NCI-H187 (cell line): ENCODE data around the gene ABCF2.

Experiments
- DNase-seq, 2 experiments: peaks; one replicate each; lab custom pipeline; 2025; lab: John Stamatoyannopoulos, UW

Gene ABCF2

DNA sequence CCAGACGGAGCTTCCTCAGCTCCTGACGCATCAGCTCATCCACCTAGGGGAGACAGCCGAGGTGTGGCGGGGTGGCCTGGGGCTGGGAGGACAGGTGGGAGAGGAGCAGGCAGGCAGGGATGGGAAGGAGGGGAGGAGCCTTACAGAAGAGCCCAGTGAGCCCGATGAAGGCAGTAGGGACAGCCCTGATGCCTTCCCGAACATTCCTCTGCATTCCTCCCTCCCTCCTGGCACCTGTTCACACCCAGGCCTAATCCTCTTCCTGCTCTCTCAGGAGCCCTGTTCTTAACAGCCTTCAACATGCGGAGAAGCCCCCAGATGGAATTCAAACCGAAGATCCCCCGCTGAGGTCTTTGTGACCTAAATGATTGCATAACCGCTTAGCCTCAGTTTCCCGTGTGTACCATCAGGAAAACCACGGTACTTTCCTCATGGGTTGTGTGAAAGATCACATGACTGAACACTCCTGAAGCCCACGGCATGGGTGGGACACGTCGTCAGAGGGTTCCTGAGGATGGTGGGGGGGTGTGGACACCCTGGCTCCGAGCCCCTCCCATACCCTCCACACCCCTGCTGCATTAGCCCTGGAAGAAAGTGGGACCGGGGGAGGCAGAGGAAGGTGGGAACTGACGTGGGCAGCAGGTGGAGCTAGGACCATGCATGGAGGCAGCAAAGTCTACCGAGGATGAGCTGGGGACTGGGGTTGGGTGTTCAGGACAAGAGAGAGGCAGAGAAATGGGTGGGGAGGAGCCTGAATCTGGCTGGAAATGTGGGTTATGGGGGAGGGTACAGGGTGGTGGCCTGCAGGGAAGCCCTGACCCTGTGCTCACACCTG, 31.2 kb downstream of the ABCF2 start:
- no peak for DNase-seq

DNA sequence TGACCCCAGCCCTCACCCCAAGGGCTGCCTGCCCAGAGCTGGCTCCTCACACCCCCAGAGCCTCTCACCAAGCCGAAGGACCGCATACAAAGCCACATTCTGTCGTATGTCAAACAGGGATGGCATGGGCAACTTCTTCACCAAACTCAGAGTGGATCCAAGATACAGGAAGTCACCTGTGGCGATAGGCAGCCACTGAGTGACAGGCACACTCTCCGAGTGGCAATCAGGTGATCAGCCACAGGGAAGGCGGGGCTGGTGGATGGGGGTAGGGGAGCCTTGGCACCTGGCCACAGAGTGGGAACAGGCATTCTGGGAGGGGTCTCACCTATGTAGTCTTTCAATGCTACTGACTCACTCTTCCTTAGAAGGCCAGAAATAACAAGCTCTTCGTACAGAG, 32.8 kb downstream of the ABCF2 start:
- DNase-seq: no peak

DNA sequence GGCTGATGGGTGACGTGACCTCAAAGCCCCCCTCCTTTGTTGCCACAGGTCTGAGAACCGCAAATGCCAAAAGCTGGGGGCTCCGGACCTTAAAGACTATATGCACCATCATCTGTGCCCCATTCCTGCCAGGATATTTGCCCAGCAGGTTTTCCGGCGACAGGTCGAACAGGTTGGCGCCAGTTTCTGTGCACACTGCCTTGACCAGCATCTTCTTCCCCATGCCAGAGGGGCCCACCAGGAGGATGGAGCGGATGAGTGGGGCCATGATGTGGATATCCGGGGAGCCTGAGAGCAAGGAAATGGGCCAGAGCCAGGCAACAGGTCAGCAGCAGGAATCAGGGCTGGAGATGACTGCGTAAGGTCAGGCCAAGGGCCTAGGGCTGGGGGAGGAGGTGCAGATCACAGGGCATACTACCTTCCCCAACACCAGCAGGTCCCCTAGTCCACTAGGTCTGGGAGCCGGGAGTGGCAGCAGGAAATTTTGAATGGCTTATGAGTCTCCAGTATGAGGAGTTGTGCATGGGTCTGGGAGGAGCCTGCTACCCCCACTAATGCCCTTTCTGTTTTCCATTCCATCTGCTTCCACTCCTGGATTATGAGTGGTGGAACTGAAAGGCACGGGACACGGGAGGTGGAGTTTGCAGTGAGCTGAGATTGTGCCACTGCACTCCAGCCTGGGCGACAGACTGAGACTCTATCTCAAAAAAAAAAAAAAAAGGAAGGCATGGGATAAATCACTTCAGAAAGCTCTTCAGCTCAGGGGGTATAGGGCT, 33.6 kb downstream of the ABCF2 start:
- no peak for DNase-seq

DNA sequence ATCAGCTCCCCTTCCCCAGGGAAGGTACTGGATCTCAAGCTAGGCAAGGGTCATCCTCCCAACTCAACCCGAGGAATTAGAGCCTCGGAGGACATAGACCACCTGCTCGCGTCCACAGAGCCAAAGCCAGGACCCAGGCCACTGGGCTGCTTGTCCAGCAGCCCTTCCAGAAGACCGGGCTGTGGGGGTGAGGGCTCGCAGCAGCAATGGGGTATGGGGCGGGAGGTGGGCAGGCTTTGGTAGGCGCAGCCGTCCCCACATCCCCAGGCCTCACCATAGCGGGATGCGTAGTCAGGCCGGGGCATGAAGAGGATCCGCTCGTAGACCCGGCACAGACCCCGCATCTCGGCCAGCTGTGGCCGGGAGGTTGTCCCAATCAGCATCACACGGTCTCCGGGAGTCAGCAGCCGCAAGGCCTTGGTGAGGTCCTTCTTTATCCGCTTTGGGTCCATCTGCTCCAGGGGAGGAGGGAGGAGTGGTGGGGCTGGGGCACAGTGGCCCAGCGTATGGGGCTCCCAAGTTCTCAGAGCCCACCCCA, 34.9 kb downstream of the ABCF2 start:
- no peak for DNase-seq

DNA sequence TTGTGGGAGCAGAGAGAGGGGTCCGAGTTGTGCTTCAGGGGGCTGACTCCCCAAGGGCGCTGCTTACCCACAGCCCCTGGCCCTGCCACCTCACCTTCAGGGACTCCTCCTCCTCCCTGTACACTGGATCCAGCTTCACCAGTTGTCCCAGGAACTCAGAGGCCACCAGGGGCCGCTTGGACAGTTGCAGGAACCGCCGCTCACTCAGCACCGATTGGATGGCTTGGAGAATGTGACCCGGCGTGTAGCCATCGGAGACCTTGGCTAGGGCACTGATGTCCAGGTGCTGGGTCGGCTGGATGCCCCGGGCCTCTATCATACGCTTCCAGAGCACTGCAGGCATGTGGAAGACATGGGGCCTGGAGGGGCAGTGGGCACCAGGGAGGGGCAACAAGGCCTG, 35.5 kb downstream of the ABCF2 start:
- no peak for DNase-seq

DNA sequence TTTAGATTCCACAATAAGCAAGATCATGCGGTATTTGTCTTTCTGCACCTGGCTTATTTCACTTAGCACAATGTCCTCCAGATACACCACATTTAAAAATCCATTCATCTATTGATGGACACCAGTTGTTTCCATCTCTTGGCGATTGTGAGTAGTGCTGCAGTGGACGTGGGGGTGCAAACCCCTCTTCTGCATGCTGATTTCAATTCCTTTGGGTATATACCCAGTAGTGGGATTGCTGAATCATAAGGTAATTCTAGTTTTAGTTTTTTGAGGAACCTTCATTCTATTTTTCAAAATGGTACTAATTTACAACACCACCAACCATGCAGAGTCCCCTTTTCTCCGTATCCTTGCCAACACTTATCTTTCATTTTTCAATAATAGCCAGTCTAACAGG, 38.0 kb downstream of the ABCF2 start:
- DNase-seq: no peak

DNA sequence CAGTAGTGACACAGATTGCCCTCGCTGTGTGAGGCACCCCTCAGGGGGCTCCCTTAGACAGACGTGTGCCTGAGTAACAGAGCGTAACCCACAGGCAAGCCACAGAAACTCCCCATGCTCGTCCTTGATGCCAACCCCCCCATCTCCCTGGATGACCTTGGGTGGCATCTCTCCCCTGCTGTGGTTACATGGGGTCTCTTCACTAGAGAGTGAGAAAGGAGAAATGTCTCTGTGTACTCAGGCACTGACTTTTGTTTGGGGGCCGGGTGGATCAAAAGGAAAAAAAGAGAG, 38.8 kb downstream of the ABCF2 start:
- no peak for DNase-seq

DNA sequence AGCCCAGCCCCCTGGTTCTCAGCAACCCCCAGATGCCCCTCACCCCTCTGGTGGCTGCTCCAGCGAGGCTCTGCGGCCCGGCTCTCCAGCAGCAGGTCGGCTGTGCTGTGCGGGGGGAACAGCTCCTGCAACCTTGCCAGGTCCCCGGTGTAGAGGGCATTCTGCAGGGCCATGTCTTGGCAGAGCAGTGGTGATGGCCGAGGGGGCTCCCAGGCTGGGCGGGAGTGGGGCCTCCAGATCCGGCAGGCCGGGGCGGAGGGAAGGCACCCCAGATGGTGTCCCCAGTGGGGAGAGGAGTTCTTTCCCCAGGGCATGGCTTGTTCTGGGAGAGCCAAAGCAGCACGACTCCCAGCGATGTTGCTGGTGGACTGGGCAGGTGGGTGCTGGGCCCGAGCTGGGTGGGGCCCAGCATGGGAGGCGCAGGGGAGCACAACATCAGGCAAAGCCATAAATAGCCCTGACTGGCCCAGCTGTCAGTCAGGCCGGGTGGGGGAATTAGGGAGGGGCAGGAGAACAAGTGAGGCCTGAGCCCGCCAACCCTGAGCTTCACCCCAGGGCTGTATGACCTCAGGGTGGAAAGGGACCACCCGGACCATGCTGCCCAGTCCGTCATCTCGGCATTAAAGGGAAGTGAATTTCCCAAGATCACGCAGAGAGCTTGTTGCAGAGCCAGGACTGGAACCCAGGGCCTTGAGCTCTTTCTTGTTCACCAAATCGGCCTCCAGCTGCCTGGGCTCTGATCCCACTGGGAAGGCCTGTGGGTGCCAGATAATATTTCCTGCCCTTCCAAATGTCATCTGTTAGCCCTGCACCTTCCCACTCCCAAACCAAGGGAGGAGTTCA, 39.4 kb downstream of the ABCF2 start:
- no peak for DNase-seq

DNA sequence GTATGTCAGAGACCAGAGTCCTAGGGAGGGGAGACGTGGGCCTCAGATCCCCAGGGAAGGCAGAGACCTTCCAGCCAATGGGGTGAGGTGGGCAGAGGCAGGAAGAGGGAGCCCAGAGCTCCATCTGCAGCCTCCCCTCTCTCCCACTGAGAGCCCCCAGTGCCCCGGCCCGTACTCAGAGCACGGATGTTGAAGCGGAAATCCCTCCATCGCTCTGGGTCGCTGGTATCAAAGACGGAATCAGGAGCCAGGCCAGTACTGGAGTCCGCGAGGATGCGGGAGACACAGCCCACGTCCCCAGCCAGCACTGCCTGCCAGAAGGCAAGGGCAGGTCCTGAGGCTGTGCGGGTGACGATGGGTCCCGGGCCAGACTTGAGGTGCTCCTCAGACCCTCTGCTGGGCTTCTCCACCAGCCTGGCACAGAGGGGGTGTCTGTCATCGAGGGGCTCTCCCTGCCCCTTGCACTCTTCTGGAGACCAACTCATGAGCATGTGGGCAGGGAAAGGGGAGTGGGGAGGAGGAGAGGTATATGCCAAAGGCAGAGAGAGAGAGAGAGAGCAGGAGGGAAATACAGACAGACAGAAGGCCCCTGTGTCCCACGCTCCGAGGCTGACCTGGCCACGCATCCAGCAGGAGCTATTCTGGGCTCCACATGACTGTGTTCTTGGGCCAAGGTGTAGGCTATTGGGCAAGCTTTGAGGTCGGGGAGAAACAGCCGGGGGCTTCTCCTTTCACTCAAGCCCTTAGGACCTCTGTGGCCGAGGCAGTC, 40.2 kb downstream of the ABCF2 start, which contains the start of gene ASB10:
ASB10 (minus strand) TSS at position 611 of the 769 bp plus-strand sequence; CDS start at position 491, 120 bp downstream.
- DNase-seq: no peak

DNA sequence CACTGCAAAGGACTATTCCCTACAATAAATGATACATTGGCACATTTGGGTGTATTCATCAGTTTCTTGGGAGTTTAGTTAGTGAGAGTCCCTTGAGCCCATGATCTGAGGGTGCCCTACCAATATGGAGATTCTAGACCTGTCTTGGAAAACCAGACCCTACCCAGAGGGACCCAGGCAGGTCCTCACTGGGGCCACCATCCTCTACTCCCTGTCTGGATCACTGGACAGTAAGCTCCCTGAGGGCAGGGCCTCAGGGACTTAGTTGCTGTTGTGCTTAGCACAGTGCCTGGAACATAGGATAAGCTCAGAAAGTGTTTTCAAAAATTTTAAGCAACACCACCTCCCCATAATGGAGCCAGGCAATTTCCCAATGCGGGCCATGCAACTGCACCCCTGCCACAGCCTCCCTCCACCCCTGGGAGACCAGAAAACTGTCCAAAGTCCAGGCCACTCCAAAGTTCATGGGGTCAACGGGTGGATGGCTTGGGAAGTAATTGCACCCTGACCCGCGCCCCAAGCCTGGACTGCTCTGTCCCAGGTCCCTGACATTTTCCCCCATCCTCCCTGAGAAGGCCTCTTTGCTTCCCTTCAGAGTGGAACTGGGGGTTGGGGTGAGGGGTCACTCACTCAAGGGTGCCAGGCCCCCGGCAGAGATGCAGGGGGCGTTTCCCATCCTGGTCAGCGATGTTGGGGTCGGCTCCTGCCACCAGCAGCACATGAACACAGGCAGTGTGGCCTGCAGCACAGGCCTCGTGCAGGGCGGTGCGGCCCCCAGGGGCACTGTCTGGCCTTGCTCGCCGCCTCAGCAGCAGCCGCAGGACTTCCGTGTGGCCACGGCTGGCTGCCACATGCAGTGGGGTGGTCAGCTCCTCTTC, 41.0 kb downstream of the ABCF2 start:
- DNase-seq: no peak

DNA sequence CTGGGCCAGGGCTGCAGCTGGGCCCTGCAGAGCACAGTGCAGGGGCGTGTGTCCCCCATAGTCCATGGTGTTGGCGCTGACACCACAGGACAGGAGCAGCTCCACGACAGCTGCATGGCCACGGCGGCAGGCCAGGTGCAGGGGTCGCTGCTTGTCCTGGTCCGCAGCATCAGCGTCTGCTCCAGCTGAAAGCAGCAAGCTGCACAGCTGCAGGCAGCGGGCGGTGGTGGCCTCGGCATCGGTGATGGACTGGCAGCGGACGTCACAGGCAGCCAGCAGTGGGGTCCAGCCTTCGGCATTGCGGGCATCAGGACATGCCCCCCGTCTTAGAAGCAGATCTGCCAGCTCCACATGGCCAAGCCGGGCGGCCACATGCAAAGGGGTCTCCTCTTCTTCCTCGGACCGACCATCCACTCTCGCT, 46.0 kb downstream of the ABCF2 start:
- no peak for DNase-seq

DNA sequence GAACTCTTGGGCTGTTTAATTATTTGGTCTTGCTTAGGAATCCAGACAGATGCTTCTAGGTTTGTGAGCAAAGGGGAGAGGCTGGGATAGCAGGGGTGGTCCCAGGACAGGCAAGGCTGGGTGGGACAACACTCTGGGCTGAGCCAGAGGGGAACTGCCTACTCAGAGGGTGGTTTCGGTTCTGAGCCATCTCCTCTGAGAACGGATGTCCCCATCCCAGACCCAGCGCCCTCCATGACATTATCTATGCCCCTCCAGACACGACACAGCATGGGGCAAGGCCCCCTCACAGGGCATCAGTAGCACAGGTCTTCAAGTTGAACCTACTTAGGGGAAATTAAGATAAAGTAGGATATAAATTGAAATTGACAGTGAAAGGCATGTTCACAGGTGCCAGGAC, 47.1 kb downstream of the ABCF2 start:
- DNase-seq: no peak

DNA sequence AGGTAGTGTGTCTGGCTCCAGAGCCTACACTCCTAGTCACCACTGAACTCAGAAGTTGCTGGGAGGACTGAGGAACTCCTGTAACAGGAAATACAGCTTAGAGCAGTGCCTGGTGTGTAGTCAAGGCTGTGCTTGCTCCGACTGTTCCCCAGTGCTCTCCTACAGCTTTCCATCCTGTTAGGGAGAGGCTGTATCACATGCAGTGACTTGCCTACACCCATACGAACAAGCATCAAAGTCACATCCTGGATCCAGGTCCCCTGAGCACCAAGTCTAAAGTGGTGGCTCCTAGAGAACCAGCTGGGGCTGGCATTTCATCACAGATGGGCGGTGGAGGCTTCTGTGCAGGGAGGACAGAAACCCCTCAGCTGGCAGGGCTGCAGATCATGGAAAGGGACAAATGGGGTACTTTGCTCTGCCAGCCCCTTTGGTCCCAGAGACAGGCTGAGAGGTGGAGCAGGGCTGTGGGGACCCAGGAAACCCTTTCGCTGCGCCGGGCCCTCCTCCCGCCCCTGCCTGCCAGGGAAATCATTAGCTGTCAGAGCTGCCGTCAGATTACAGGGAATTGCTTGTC, 47.6 kb downstream of the ABCF2 start:
- DNase-seq: no peak

DNA sequence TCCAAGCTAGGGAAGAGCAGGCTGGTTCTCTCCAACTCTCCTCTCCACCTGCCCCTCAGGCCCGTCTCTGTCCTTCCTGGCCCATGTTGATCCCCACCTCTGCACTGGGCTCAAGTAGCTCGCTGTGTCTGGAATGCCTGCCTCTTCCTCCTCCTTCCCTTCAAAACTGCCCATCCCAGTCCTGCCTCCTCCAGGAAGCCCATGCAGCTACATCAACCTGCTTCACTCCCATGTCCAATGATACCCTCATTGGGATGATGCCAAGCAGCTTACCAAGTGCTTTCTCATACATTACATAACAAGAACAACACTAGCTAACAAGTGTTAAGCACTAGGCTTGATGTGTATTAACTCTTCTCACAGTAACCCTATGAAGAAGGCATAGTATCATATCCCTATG, 48.2 kb downstream of the ABCF2 start:
- DNase-seq: no peak

DNA sequence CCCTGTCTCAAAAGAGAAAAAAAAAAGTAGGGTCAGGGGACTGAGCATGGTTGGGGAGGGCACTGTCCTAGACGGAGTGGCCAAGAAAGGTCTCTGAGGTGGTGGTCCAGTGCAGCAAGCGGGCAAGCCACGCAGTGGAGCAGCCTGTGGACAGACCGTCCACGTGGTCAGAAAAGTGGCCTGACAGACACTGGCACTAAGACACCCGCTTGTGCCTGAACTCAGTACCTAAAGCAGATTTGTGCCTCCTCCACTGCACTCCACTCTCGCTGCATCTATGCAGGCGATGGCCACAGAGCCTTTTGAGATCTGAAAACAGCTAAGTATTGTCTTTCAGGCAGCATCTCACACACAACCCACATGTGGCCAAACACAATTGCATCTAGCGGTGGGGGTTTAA, 48.8 kb downstream of the ABCF2 start:
- DNase-seq: no peak

DNA sequence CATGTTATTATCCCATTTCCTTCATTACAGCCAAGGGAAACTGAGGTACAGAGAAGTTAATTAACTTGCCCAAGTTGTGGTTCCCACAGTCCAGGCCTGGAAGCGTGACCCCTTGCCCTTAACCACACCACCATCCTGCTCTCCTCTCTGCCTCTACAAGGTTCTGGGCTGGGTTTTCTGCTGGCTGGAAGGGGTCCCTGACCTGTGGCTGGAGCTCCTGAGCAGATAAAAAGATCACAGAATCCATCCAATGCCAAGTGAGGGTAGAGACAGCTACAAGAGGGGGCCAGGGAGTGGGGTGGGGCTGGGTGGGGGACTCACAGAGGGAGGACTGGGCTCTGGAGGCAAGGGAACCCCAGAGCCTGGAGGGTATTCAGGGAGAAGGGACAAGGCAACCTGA, 49.7 kb downstream of the ABCF2 start:
- DNase-seq: no peak

DNA sequence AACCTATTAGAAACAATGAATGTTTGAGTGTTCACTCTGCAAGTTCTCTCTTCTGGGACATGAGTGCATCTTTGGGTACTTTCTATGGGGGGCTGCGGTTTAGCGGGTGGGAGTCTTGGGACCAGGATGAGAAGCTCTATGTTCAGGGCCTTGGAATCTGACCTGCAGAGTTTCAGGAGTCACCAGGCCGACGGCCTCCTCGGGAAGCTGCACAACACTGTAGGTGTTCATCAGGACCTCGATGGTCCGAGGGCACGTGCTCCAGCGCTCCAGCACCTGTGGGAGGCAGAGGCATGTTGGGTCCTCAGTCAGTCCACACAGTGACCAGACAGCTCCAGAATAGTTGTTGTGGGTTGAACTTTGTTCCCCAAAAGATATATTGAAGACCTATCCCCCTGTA, 50.6 kb downstream of the ABCF2 start:
- no peak for DNase-seq

DNA sequence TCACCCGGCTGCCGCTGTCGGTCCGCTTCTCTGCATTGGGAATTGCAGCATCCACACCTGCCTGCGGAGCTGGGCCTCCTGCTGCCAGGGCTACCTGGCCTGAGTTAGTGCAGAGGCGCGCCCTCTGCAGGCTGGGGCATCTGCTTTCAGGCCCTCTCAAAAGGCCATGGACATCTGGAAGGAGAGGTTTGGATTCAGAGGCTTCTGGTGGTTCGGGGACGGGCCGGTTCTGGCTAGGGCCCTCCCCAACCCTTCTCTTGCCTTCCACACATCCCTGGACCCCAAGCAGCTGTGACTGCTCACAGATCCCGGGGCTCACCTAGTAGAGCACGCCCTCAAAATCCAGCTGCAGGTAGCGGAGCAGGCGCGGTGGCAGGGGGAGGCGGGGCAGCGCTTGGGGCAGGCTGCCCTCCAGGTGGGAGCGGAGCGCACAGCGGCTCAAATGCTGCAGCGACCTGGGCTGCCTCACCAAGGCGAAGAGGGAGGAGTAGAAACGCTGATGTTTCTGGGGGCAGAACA, 51.2 kb downstream of the ABCF2 start:
- DNase-seq: no peak

DNA sequence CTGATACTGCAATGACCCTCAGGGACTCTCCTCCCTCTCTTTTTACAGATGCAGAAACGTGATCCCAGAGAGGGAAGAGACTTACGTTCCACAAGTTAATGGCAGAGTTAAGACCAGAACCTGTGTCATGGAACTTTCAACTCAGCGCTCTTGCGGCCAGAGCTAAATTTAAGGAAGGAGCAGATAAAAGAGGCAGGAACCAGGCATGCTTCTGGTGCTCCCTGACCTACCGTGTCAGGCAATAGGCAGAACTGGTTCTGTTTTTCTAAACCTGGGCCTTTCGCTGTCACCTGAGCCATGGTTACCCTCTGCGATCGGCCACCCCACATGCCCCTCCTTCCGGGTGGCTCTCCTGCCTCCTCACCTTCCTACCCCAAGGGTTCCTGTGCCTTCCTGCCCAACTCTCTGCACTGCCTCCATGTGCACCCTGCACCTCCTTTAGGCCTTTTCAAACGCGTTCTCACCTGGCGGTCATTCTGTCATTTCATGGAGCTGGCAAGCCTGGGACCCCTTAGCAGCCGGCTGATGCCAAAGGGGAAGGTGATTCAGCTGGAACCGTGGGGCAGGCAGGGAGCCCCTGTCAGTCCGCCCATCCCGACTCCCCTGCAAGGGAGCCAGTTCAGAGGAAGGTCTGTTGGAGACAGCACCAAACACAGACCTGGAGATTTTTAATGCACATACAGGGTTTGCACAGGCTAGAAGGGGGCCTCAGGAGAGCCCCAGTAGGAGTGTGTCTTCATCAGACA, 51.8 kb downstream of the ABCF2 start:
- no peak for DNase-seq
